Daoy (cell line): Measurements from ENCODE around the gene FPR1. TPM values are rescaled to one million over a fixed set of nuclear protein-coding genes. Genes with fewer than 3 reads are reported as not detected.
A peak's percentile ranks its signal among the peaks of the same experiment; 100 is the strongest.

Experiments
- DNase-seq: peaks from one replicate; pipeline ENCODE4 v3.0.0-alpha.2; 2015; ENCODE audit warnings: low read depth
- total RNA-seq: library from RNA; depleted of rRNA; stranded (reverse); fragments of >200 nt; shearing (Covaris generic); gene quantifications from 2 replicates; pipeline ENCODE4 v1.2.3, GENCODE V29; 2014; rRNA removed

Gene FPR1
- total RNA-seq, 1 experiment from 2014 or later = 0.74 TPM

DNA sequence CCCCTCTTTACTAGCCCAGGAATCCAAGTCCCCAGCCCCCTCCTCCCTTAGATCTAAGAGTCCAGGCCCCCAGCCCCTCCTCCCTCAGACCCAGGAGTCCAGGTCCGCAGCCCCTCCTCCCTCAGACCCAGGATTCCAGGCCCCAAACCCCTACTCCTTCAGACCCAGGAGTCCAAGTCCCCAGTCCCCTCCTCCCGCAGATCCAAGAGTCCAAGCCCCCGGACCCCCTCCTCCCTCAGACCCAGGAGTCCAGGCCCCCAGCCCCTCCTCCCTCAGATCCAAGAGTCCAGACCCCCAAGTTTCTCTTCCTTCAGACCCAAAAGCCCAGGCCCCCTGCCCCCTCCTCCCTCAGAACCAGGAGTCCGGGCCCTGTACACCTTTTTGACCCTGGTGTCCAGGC lies 47.1 kb downstream of the FPR1 start:
- DNase-seq = no peak

DNA sequence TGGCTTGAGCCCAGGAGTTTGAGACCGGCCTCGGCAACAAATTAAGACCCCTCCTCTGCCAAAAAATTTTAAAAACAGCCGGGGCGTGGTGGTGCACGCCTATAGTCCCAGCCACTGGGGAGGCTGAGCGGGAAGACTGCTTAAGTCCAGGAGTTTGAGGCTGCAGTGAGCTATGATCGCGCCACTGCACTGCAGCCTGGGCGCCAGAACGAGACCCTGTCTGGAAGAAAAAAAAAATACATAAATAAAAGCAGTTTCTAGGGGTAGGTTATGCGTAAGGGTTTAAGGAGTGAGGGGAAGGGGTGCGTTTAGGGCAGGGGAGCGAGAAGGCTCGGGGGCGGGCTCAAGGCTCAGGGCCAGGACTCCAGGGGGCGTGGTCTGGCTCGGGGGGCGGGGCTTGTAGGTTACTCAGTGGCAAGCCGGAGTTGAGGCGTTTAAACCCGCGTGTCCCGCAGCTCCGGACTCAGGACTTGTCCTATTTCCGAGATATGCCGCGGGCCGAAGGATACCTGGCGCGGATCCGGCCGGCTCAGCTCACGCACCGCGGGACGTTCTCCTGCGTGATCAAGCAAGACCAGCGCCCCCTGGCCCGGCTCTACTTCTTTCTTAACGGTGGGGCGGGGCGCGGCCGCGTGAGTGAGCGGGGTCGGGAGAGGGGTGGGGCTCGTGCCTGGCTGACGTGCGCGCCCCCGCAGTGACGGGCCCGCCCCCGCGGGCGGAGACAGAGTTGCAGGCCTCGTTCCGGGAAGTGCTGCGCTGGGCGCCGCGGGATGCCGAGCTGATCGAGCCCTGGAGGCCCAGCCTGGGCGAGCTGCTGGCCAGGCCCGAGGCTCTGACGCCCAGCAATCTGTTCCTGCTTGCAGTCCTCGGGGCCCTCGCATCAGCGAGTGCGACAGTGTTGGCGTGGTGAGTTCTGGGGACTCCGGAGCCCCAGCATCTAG lies 47.8 kb downstream of the FPR1 start:
- DNase-seq = peak; percentile 96

- DNase-seq = no peak
These were observed 48.7 kb downstream of the FPR1 start for GRCh38 chr19:51702825-51703574.

- peak; percentile 59 for DNase-seq
These were observed 49.4 kb downstream of the FPR1 start for GRCh38 chr19:51702103-51702824.

DNA sequence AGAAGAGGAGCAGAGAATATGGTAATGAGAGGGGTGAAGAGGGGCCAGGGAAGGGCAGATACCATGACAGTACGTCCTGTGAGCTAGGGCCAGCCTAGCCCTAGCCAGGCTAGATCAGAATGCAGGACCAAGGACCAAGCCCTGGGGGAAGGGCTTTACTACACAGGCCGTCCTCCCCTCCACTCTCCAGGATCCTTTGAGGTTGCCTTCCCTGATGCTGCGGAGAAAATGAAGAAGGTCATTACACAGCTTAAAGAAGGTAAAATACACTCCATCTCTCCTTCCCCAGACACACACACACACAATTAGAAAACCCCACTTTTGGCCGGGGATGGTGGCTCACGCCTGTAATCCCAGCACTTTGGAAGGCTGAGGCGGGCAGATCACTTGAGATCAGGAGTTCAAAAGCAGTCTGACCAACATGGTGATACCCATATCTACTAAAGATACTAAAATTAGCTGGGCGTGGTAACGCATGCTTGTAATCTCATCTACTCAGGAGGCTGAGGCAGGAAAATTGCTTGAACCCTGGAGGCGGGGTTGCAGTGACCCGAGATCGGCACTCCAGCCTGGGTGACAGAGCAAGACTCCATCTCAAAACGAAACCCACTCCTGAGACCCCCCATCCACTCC lies 50.1 kb downstream of the FPR1 start:
- no peak for DNase-seq

DNA sequence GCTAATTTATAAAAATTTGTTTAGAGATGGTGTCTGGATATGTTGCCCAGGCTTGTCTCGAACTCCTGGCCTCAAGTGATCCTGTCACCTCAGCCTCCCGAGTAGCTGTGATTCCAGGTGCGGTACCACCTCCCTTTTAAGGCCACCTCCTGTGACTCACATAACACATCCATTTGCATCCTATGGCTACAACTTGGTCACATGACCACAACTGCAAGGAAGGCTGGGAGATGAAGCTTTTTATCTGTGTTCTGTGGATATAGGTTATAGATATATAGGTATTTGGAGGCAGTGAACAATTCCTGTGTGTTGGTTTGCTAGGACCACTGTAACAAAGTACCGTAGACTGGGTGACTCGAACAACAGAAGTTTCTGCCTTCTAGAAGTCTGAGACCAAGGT lies 52.5 kb downstream of the FPR1 start:
- no peak for DNase-seq

- peak; percentile 37 for DNase-seq
These were observed 53.4 kb downstream of the FPR1 start for GRCh38 chr19:51698296-51698695.

- DNase-seq = no peak
These were observed 54.4 kb downstream of the FPR1 start for GRCh38 chr19:51697169-51697776.

GRCh38 chr19:51696606-51697005 lies 55.1 kb downstream of the FPR1 start:
- DNase-seq = no peak

Other genes starting within 250 kb of the FPR1 start
- gene SIGLEC6, start 220.2 kb downstream of the FPR1 start, total RNA-seq = 0.63 TPM in 1 of 2 replicates, not detected in the other
- gene ZNF175, start 180.6 kb downstream of the FPR1 start, total RNA-seq = 2.0 and 4.5 TPM in 2 replicates
- 0.74 TPM in 1 of 2 replicates, not detected in the other for gene SIGLEC5, start 121.5 kb downstream of the FPR1 start, total RNA-seq
- gene SIGLEC14, start 105.1 kb downstream of the FPR1 start, total RNA-seq = 0.18 and 0.34 TPM in 2 replicates
- gene SPACA6, start 58.5 kb downstream of the FPR1 start, total RNA-seq = 2.8 and 3.6 TPM in 2 replicates
- gene HAS1, start 27.9 kb downstream of the FPR1 start, total RNA-seq = not detected in 2 replicates
- not detected in 2 replicates for gene FPR2, start 9.3 kb upstream of the FPR1 start, total RNA-seq
- not detected in 2 replicates for gene FPR3, start 43.3 kb upstream of the FPR1 start, total RNA-seq
- gene ZNF577, start 136.1 kb upstream of the FPR1 start, total RNA-seq = 4.9 and 5.7 TPM in 2 replicates
- gene ZNF649, start 153.1 kb upstream of the FPR1 start, total RNA-seq = 9.0 and 14.5 TPM in 2 replicates
- gene ZNF613, start 175.6 kb upstream of the FPR1 start, total RNA-seq = 2.7 and 7.1 TPM in 2 replicates
- 8.7 and 17.7 TPM in 2 replicates for gene ZNF350, start 235.0 kb upstream of the FPR1 start, total RNA-seq